Measurements from ENCODE around the gene KRT36. TPM values are rescaled to one million over a fixed set of nuclear protein-coding genes. Genes with fewer than 3 reads are reported as not detected.

KRT36 gene
- total and polyA plus RNA-seq, 2 of the 8 experiments (the other 6 are each of a cell fraction or from before 2014, with no cell fraction given), result not detected

DNA sequence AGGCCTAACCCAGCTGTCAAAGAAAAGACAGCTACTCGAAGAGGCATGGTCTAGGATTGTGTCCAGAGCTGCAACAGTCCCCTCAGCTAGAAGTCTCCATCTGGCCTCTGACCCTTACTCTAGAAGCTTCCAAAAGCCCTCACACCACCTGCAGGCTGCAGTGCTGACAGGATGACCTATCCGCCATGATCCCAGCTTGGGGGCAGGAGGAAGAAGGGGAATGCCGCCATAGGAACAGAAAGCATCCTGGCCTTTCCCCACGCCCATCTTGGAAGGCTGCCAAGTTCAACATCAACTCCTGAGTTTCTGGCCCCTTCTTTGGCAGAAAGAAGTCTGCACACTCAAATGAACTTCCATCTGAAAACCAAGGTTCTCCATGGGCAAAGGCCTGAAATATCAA is 3.1 kb upstream of the KRT36 start:
- Histone ChIP-seq H2BK15ac (ENCODE audit: low read length) (no peak overlapping the region), H2AFZ (ENCODE audit: low read length) (no peak overlapping the region), H3K9me3 (ENCODE audit: insufficient read depth in 2 of 2, low read depth in 1 of 2, low read length in 1 of 2) (no peaks in the 10 kb centered on the region), H4K20me1 (replicated peaks in 1 of 2; ENCODE audit: control insufficient read depth in 1 of 2, insufficient read depth in 2 of 2, low read length in 2 of 2) (no peaks in the 10 kb centered on the region), H2BK20ac (ENCODE audit: low read length) (no peak overlapping the region), H3K36me3 (ENCODE audit: control insufficient read depth in 2 of 4, insufficient read depth in 4 of 4, low read length in 3 of 4) (no peaks in the 10 kb centered on the region), H4K5ac (ENCODE audit: insufficient read length, low read depth, low read length) (no peak overlapping the region), H3K79me2 (ENCODE audit: control insufficient read depth in 1 of 2, insufficient read depth in 2 of 2, low read length in 2 of 2) (no peaks in the 10 kb centered on the region), H3K4me2 (ENCODE audit: insufficient read depth in 1 of 2, low read depth in 2 of 2, low read length in 2 of 2) (no peak overlapping the region), H2BK120ac (replicated peaks; ENCODE audit: low read depth, low read length) (no peak overlapping the region), H4K91ac (replicated peaks; ENCODE audit: insufficient read length, low read length) (no peak overlapping the region), H3K23ac (ENCODE audit: insufficient read length) (no peak overlapping the region), H3K4me1 (replicated peaks in 1 of 4; ENCODE audit: control insufficient read depth in 3 of 4, insufficient read depth in 4 of 4, low read length in 3 of 4) (peaks cover 0 to 3% (median 0%) of the 10 kb centered on the region in 4 experiments; a peak in 3 of 7 replicates), H3K23me2 (ENCODE audit: low read depth, low read length) (no peaks in the 10 kb centered on the region), H3K18ac (ENCODE audit: extremely low read depth, low read length) (no peak overlapping the region), H3K4me3 (ENCODE audit: extremely low read depth in 1 of 4, insufficient read depth in 2 of 4, low read depth in 3 of 4, low read length in 4 of 4) (no peak overlapping the region), H2AK5ac (ENCODE audit: low read depth, low read length) (no peak overlapping the region), H3K56ac (replicated peaks; ENCODE audit: insufficient read length, low read depth, low read length) (no peak overlapping the region), H3K4ac (replicated peaks; ENCODE audit: insufficient read length, low read depth, low read length) (no peak overlapping the region), H2BK5ac (ENCODE audit: low read depth, low read length) (no peak overlapping the region), H3K27ac (ENCODE audit: low read depth, low read length) (no peak overlapping the region), H2BK12ac (ENCODE audit: low read depth, low read length) (no peak overlapping the region), H3K14ac (ENCODE audit: insufficient read length) (no peak overlapping the region), H4K8ac (ENCODE audit: extremely low read depth, insufficient read depth, low read length) (no peak overlapping the region), H3K9ac (replicated peaks in 1 of 4; ENCODE audit: extremely low read depth in 1 of 4, low read depth in 3 of 4, low read length in 3 of 4) (no peak overlapping the region), H3K79me1 (ENCODE audit: low read depth, low read length) (no peaks in the 10 kb centered on the region), H3K27me3 (replicated peaks in 1 of 4; ENCODE audit: control insufficient read depth in 3 of 4, extremely low read depth in 1 of 4, insufficient read depth in 3 of 4, low read length in 3 of 4) (no peaks in the 10 kb centered on the region)
- ChIA-PET CTCF (ENCODE audit: partially characterized antibody) (interaction anchor here (1.1 to 33.9 kb wide), 8 partner anchors 10 to 629 kb away, joined by 3 to 427 read pairs (median 4); partner anchors contain the start of gene KRT35), POLR2A (ENCODE audit: partially characterized antibody) (interaction anchor here (0.8 kb wide), 1 partner anchor 34 kb away, joined by 3 read pairs; no protein-coding TSS in a partner anchor)
- FAIRE-seq, result no peak
- WGBS, 2 experiments (ENCODE audit: extremely low coverage in 1 of 2, insufficient coverage in 1 of 2, insufficient read length in 1 of 2, insufficient replicate concordance in 2 of 2, low coverage in 1 of 2, low lambda C conversion rate in 2 of 2, missing lambda C conversion rate in 1 of 2), result 79% methylated on average over 4 of the region's 4 CpGs; no CpG with 5 or more reads in 1 of the 2 experiments
- TF ChIP-seq JUND (IDR thresholded peaks at IDR 0.05; ENCODE audit: low read length) (no peak), MAFK (IDR thresholded peaks at IDR 0.05; ENCODE audit: low read depth, low read length) (no peak), CREB1 (IDR thresholded peaks at IDR 0.05) (no peak), SUZ12 (IDR thresholded peaks at IDR 0.05; ENCODE audit: low read length) (no peak), RAD21 (IDR thresholded peaks at IDR 0.05 in 1 of 2, conservative IDR thresholded peaks at IDR 0.05 in 1 of 2; ENCODE audit: low read depth in 2 of 2, low read length in 2 of 2) (no peak), NRF1 (IDR thresholded peaks at IDR 0.05; ENCODE audit: low read depth, low read length) (no peak), CHD1 (IDR thresholded peaks at IDR 0.05; ENCODE audit: low read depth, low read length) (no peak), TAF7 (optimal IDR thresholded peaks at IDR 0.05; ENCODE audit: borderline replicate concordance, low read depth, low read length) (no peak)
- TF ChIP-seq, protein P1, sequence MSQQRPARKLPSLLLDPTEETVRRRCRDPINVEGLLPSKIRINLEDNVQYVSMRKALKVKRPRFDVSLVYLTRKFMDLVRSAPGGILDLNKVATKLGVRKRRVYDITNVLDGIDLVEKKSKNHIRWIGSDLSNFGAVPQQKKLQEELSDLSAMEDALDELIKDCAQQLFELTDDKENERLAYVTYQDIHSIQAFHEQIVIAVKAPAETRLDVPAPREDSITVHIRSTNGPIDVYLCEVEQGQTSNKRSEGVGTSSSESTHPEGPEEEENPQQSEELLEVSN (IDR thresholded peaks at IDR 0.05), result no peak
- TF ChIP-seq, protein P2, sequence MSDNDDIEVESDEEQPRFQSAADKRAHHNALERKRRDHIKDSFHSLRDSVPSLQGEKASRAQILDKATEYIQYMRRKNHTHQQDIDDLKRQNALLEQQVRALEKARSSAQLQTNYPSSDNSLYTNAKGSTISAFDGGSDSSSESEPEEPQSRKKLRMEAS (IDR thresholded peaks at IDR 0.05), result no peak
- no peak for DNase-seq (ENCODE audit: low read depth in 1 of 2, low spot score in 2 of 2)
